Stomach smooth muscle (tissue), 2 donors: Measurements from ENCODE around the gene TRIM74.
A peak's percentile ranks its signal among the peaks of the same experiment; 100 is the strongest.
"Not testable (repeated sequence)": the region's sequence is repeated elsewhere in the genome, so short reads cannot be mapped to it uniquely, and the experiment has no call there.

Experiments
- H3K27ac ChIP-seq: one replicate; pipeline ENCODE4 v1.7.0; 2013; ENCODE audit warnings: mild to moderate bottlenecking, low read length, inconsistent platforms
- H3K27me3 ChIP-seq, 2 donors: one replicate each; pipeline ENCODE4 v1.7.0; 2013; ENCODE audit warnings: low read length in 2 of 2; ENCODE audit not compliant: insufficient read depth in 2 of 2, control insufficient read depth in 1 of 2
- H3K36me3 ChIP-seq, 2 donors: one replicate each; pipeline ENCODE4 v1.7.0; 2013; ENCODE audit warnings: low read length in 2 of 2; ENCODE audit not compliant: control insufficient read depth in 2 of 2, insufficient read depth in 2 of 2
- H3K4me1 ChIP-seq: one replicate; pipeline ENCODE4 v1.7.0; 2013; ENCODE audit warnings: low read length; ENCODE audit not compliant: control insufficient read depth, insufficient read depth
- H3K4me3 ChIP-seq, 2 donors: one replicate each; pipeline ENCODE4 v1.7.0; 2013; ENCODE audit warnings: low read length in 2 of 2
- H3K9ac ChIP-seq, 2 donors: one replicate each; pipeline ENCODE4 v1.7.0; 2013; ENCODE audit warnings: low read length in 2 of 2, mild to moderate bottlenecking in 1 of 2
- H3K9me3 ChIP-seq, 2 donors: one replicate each; pipeline ENCODE4 v1.7.0; 2013; ENCODE audit warnings: low read length in 2 of 2; ENCODE audit not compliant: control insufficient read depth in 2 of 2
- donor health status: healthy.
- donor health status: Pancreatic carcinoma.

TRIM74 gene

GRCh38 chr7:72968980-72969516 lies at the start of gene TRIM74:
TRIM74 (minus strand) TSS chr7:72969466; CDS start chr7:72966157, 3,309 bp downstream.
- H3K9ac ChIP-seq, H3K4me3 ChIP-seq, H3K27me3 ChIP-seq, H3K4me1 ChIP-seq, H3K36me3 ChIP-seq, H3K9me3 ChIP-seq, H3K27ac ChIP-seq: not testable (repeated sequence)

DNA sequence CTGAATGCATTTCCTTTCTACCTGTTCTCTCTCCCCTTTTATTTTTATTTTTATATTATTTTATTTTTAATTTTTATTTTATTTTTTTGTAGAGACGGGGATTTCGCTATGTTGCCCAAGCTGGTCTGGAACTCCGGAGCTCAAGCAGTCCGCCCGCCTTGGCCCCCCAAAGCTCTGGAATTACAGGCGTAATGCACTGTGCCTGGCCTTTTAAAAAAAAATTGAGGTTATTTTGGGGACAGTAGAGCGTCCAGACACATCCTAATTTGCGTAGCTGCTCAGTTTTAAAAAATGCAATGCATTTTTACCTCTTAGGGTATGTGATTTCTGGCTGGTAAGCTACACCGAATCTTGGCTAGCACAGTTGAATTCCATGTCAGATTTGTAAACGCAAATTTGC lies 37.2 kb upstream of the TRIM74 start:
- not testable (repeated sequence) for H3K27ac ChIP-seq, H3K9me3 ChIP-seq, H3K4me3 ChIP-seq, H3K36me3 ChIP-seq, H3K9ac ChIP-seq, H3K27me3 ChIP-seq, H3K4me1 ChIP-seq

GRCh38 chr7:73005693-73006447 lies 36.6 kb upstream of the TRIM74 start:
- H3K27me3 ChIP-seq, H3K4me1 ChIP-seq, H3K9me3 ChIP-seq, H3K36me3 ChIP-seq: not testable (repeated sequence)
- Histone ChIP-seq H3K4me3 (peak overlapping the region; percentile 59 to 78), H3K27ac (peak overlapping the region; percentile 71), H3K9ac (peak overlapping the region; percentile 38 to 72)

GRCh38 chr7:73005356-73005692 lies 36.1 kb upstream of the TRIM74 start:
- Histone ChIP-seq H3K9ac (peak overlapping the region; percentile 38 to 72), H3K4me3 (peak overlapping the region; percentile 59 to 78), H3K27ac (peak overlapping the region; percentile 71)
- H3K9me3 ChIP-seq, H3K27me3 ChIP-seq, H3K4me1 ChIP-seq, H3K36me3 ChIP-seq: not testable (repeated sequence)

- not testable (repeated sequence) for H3K9me3 ChIP-seq, H3K27ac ChIP-seq, H3K4me1 ChIP-seq, H3K9ac ChIP-seq, H3K36me3 ChIP-seq, H3K27me3 ChIP-seq, H3K4me3 ChIP-seq
Observed at GRCh38 chr7:72997887-72998468, 28.7 kb upstream of the TRIM74 start.

DNA sequence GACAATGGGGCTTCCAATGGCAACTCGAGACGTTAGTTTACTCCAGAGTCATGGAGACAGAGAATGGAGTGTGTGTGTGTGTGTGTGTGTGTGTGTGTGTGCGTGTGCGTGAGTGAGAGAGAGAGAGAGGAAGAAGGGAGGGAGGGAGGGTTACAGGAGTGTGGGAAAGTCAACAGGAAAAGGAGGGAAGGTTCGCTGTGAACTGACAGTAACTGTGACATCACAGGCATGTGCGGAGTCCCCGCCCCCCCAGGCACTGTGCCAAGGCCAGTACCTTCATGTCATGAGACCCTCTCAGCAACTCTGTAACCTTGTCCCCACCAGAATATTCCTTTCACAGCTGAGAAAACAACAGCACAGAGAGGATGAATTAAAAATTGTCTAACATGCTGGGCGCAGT lies 28.2 kb upstream of the TRIM74 start:
- H3K27ac ChIP-seq, H3K36me3 ChIP-seq, H3K9me3 ChIP-seq, H3K4me1 ChIP-seq, H3K9ac ChIP-seq, H3K4me3 ChIP-seq, H3K27me3 ChIP-seq: not testable (repeated sequence)

- H3K36me3 ChIP-seq, H3K27ac ChIP-seq, H3K4me3 ChIP-seq, H3K9me3 ChIP-seq, H3K27me3 ChIP-seq, H3K4me1 ChIP-seq, H3K9ac ChIP-seq: not testable (repeated sequence)
Observed at GRCh38 chr7:72995484-72995883, 26.2 kb upstream of the TRIM74 start.

DNA sequence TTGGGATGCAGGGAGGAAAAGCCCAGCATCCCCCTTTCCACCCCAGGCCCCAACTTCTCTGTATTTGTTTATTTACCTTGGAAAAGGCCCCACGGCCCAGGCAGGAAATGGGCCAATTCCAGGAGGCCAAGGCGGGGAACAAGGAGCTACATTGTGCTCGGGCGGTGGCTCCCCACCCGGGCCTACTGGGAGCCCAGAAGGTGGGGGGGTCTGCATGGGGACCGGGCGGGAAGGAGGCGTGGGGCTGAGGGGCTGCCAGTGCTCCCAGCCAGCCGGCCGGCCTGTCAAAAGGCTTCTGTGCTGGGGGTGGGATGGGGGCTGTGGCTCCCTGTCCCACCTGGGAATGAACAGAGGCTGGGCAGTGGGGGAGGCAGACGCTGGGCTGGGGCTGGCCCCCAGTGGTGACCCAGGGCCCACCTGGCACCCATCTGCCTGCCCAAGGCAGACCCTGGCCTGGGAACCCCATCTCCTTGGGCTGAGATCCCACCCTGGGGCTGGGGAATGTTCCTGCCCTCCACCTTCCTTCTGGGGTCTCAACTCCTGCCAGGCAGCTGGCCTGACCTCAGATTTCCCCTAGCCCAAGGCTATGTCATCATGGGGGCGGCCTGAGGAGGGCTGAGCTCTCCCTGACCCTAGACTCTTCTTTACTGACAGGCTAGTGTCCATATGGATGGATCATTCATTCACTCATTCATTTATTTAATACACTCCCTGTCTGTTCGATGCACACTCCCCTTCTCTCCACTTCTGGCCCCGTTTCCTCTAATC lies 21.1 kb upstream of the TRIM74 start:
- not testable (repeated sequence) for H3K27ac ChIP-seq, H3K4me3 ChIP-seq, H3K9me3 ChIP-seq, H3K27me3 ChIP-seq, H3K36me3 ChIP-seq, H3K9ac ChIP-seq, H3K4me1 ChIP-seq

DNA sequence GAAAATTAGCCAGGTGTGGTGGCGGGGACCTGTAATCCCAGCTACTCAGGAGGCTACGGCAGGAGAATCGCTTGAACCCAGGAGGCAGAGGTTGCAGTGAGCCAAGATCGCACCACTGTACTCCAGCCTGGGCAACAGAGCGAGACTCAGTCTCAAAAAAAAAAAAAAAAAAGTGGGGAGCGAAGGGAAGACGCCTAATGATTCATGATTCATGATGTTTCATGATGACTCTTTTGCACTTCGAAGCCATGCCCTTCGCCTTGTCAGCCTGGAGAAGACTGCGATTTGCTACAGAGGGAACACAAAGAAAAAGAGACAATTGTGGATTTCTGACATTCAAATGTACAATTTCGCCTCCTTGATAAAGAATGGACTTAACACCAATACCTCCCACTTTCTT lies 12.8 kb upstream of the TRIM74 start:
- H3K27me3 ChIP-seq, H3K36me3 ChIP-seq, H3K4me1 ChIP-seq, H3K4me3 ChIP-seq, H3K9me3 ChIP-seq, H3K9ac ChIP-seq, H3K27ac ChIP-seq: not testable (repeated sequence)

DNA sequence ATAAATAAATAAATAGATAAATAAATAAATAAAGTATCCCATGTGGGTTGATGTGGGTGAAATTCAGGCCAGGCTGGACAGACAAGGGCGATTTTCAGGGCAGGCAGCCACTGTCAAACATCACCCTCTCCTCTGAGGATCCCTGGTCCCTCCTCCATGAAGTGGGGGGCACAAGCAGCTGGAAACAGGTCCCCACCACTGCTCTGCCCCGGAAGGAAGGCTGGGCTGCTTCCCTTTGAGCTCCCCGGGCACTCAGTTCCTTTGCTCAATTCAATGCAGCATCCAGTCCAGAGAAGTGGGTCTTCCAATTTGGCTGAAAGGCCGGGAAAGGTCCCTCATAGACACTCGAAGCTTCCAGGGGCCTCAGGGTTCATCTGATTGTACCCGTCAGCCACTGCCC lies 11.1 kb upstream of the TRIM74 start:
- H3K27ac ChIP-seq, H3K9ac ChIP-seq, H3K9me3 ChIP-seq, H3K4me3 ChIP-seq, H3K27me3 ChIP-seq, H3K4me1 ChIP-seq, H3K36me3 ChIP-seq: not testable (repeated sequence)

GRCh38 chr7:72976434-72976833 lies 7.2 kb upstream of the TRIM74 start:
- not testable (repeated sequence) for H3K4me3 ChIP-seq

More at GRCh38 chr7:72976434-72976833, 7.2 kb upstream of the TRIM74 start:
- H3K4me1 ChIP-seq, H3K27me3 ChIP-seq, H3K9ac ChIP-seq, H3K9me3 ChIP-seq, H3K36me3 ChIP-seq, H3K27ac ChIP-seq: not testable (repeated sequence)
